Colonic mucosa (tissue), 4 donors: Measurements from ENCODE around the gene ARHGAP23. TPM values are rescaled to one million over a fixed set of nuclear protein-coding genes. Genes with fewer than 3 reads are reported as not detected.

Experiments used
- DNase-seq: peaks from one replicate; pipeline ENCODE4 v3.0.0-alpha.2; 2020
- H3K27ac ChIP-seq: fragments of 200-600 bp; one replicate; pipeline ENCODE4 v1.8.0; 2021
- H3K27me3 ChIP-seq: fragments of 200-600 bp; one replicate; pipeline ENCODE4 v1.8.0; 2021
- H3K36me3 ChIP-seq: fragments of 200-600 bp; one replicate; pipeline ENCODE4 v1.8.0; 2021
- H3K4me1 ChIP-seq: fragments of 200-600 bp; one replicate; pipeline ENCODE4 v1.8.0; 2021; ENCODE audit warnings: mild to moderate bottlenecking
- H3K4me3 ChIP-seq: fragments of 200-600 bp; one replicate; pipeline ENCODE4 v1.8.0; 2021
- H3K9ac ChIP-seq, 2 donors: one replicate each; pipeline ENCODE4 v1.7.0; 2013; ENCODE audit warnings: control low read depth in 2 of 2, low read depth in 2 of 2, low read length in 2 of 2
- H3K9me3 ChIP-seq: fragments of 200-600 bp; one replicate; pipeline ENCODE4 v1.8.0; 2021
- intact Hi-C: fragments of 100-400 bp; cut with DNase I; formaldehyde crosslinking; loops from one replicate; pipeline ENCODE4 v1.14.1; 2022
- total RNA-seq, 2 donors: library from RNA; stranded (reverse); fragmentation: NEBNext Ultra II Directional in 1 of 2; extraction: Animal tissue kit (Norgen Biotek cat#: 25700) in 1 of 2; gene quantifications; one replicate each; pipeline ENCODE4 v1.2.1, GENCODE V29; 2021
- TF ChIP-seq, protein P1 (sequence below): fragments of 200-600 bp; IDR thresholded peaks from one replicate; pipeline ENCODE4 v1.8.0; 2022; ENCODE audit warnings: antibody characterized with exemption, mild to moderate bottlenecking
- donor health status: healthy.
- donor health status: DM: no; HTN: no; CAD: no.
- donor health status: DM: no; HTN: no; CAD: no.

The ARHGAP23 gene
- total RNA-seq, 2 donors from 2014 or later, result 4.0 to 14.1 TPM

DNA sequence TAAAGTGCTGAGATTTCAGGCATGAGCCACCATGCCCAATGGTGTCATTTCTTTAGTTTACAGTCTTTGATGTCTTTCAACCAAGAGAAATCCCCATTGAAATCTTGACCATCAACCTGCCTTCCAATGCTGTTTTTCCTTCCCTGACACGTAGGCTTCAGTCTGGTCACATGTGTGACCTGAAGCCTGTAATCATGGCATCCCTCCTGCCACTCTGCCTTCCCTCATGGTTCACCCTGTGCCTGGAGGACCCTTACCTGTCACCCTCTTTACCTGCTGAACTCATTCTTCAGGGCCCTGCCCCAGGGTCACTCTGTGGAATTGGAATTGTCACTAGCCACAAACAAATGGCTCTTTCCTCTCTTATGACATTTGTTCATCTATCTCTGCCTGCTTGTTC is 18.1 kb upstream of the ARHGAP23 start:
- peaks cover 7% of the 10 kb centered on the region for H3K4me1 ChIP-seq
- intact Hi-C loops, result no loop called here
- no peak overlapping the region for H3K27ac ChIP-seq
- H3K27me3 ChIP-seq, result no peaks in the 10 kb centered on the region
- H3K9me3 ChIP-seq, result no peaks in the 10 kb centered on the region
- TF ChIP-seq, protein P1, sequence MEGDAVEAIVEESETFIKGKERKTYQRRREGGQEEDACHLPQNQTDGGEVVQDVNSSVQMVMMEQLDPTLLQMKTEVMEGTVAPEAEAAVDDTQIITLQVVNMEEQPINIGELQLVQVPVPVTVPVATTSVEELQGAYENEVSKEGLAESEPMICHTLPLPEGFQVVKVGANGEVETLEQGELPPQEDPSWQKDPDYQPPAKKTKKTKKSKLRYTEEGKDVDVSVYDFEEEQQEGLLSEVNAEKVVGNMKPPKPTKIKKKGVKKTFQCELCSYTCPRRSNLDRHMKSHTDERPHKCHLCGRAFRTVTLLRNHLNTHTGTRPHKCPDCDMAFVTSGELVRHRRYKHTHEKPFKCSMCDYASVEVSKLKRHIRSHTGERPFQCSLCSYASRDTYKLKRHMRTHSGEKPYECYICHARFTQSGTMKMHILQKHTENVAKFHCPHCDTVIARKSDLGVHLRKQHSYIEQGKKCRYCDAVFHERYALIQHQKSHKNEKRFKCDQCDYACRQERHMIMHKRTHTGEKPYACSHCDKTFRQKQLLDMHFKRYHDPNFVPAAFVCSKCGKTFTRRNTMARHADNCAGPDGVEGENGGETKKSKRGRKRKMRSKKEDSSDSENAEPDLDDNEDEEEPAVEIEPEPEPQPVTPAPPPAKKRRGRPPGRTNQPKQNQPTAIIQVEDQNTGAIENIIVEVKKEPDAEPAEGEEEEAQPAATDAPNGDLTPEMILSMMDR, result no peak
- no peak overlapping the region for H3K9ac ChIP-seq
- H3K36me3 ChIP-seq, result no peaks in the 10 kb centered on the region
- no peak overlapping the region for H3K4me3 ChIP-seq
- DNase-seq, result no peak

DNA sequence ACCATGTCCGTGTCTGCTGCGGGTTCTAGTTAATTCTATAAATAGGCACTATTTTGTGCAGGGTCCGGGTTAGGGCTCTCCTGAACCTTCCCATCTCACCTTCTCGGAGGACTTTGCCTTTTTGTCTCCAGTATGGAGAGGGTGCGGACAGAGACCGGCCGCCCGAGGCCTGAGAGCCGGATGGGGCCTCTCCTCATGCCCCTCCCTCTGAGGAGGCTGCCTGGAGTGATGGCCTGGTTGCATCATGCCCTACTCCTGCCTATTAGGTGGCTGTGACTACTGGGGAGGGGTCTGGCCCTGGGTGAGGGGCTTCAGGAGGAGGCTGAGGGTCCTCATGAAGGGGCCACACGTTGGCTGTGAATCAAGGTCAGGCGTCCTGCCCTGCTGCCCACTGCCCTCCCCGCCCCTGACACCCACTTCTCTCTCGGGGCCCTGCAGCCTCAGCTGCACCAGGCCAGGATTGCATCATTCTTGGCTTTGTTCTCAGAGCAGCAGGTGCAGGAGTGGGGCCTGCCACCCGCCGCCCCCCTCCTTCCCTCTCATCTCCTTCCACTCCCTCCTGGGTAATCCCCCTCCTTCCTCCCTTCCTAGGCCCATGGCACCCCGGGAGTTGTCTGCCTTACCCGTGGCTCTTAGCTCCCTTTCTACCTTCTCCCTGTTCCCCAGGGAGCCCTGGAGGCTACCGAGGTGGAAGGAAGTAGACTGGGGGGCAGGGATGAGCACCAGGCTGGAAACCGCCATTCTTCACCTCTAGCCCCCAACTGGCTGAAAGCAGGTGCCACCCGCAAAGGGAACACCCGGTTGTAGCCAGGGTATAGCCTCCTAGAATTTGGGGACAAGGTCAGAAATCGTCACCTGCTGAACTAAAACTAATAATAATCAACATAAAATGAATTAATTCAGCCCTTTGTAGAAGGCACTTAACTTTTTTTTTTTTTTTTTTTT is 12.7 kb upstream of the ARHGAP23 start:
- Histone ChIP-seq H3K4me3 (no peak overlapping the region), H3K36me3 (no peaks in the 10 kb centered on the region), H3K9me3 (no peaks in the 10 kb centered on the region), H3K27me3 (peaks cover 22% of the 10 kb centered on the region), H3K4me1 (peaks cover 9% of the 10 kb centered on the region), H3K27ac (no peak overlapping the region), H3K9ac (no peak overlapping the region)
- no peak for DNase-seq
- intact Hi-C loops, result no loop called here
- TF ChIP-seq, protein P1, result no peak

DNA sequence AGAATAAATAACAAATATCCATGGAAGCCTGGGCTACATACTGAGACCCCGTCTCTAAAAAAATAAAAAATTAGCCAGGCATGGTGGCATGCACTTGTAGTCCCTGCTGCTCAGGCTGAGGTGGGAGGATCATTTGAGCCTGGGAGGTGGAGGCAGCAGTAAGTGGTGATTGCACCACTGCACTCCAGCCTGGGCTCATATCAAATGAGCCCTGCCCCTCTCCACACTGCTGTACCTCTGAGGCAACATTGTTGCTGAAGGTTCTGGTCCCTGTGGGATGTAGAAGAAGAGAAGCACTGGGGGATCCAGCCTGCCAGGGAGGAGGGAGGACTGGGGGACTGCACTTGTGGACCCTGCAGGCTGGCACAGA is 11.4 kb upstream of the ARHGAP23 start:
- no peak overlapping the region for H3K9ac ChIP-seq
- H3K9me3 ChIP-seq, result no peaks in the 10 kb centered on the region
- peaks cover 29% of the 10 kb centered on the region for H3K27me3 ChIP-seq
- H3K4me1 ChIP-seq, result peaks cover 9% of the 10 kb centered on the region
- intact Hi-C loops, result no loop called here
- no peak overlapping the region for H3K4me3 ChIP-seq
- H3K36me3 ChIP-seq, result no peaks in the 10 kb centered on the region
- no peak for DNase-seq
- TF ChIP-seq, protein P1, result no peak
- H3K27ac ChIP-seq, result no peak overlapping the region

DNA sequence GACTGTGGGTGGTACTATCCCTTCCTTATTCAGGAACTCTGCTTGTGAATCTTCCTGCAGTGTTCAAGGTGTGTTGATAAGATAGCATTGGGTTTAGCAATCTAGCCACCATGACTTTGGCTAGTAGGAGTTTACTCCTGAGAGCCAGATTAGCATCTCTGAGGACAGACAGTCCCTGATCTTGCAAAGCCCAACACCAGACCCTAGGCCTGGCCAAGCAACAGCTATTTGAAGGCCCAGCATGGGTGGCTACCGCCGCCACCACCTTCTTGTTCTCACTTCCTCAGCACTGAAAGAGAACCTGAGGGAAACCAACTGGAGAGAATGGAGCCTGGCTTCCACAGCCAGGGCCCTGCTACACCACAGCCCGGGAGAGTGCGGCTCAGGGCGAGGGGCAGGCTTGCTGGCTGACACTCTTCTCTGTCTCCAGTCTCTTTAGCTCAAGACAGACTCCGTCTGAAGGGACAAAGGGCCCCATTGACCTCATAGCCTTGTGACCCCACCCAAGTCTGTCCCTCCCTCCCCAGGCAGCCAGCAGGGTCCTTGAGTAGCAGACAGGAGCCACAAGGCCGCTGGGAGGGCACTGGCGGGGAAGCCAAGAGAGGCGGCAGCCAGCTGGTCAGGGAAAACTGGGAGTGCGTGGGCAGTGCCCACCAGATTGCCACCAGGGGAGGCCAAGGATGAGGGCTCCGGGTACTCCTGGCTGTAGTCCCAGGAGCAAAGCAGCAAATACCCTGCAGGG is 10.9 kb upstream of the ARHGAP23 start:
- Histone ChIP-seq H3K36me3 (no peaks in the 10 kb centered on the region), H3K9ac (no peak overlapping the region), H3K9me3 (no peaks in the 10 kb centered on the region), H3K4me3 (no peak overlapping the region), H3K4me1 (peaks cover 9% of the 10 kb centered on the region), H3K27ac (no peak overlapping the region), H3K27me3 (peaks cover 29% of the 10 kb centered on the region)
- TF ChIP-seq, protein P1, result no peak
- DNase-seq, result no peak
- intact Hi-C loops, result no loop called here

DNA sequence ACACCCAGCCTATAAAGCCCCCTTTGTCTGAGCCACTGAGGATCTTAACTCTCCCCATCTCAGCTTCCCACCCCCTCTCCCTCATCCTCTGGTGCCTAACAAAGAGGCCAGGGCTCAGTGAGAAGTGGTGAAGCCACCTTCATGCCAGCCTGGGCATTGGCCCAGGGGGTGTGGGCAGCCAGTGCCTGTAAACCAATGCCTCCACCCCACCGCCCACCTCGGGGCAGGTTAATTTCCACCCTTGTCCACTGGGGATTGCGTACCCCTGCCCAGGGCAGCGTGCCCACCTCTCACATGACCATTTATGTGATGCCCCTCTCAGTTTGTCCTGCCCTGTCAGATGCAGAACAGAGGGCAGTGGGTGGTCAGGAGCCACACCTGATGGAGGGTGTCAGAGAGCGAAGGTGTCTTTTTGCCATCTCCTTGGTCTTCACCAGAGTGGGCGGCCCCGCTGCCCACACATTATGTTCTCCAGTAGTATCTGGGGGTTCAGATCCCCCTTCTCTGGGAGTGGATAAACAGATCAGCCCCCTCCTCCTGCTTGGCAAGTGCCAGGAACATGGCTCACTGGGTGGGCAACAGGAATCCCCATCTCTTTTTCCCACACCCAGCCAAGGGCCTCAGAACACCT is 10.1 kb upstream of the ARHGAP23 start:
- TF ChIP-seq, protein P1, result no peak
- Histone ChIP-seq H3K4me1 (peaks cover 9% of the 10 kb centered on the region), H3K9ac (peak overlapping the region in 1 of 2 donors; percentile 14), H3K4me3 (no peak overlapping the region), H3K27ac (no peak overlapping the region), H3K9me3 (no peaks in the 10 kb centered on the region), H3K27me3 (peaks cover 29% of the 10 kb centered on the region), H3K36me3 (no peaks in the 10 kb centered on the region)
- intact Hi-C loops, result no loop called here
- no peak for DNase-seq
